SK-N-SH (cell line): Measurements from ENCODE around the gene FOXP1. TPM values are rescaled to one million over a fixed set of nuclear protein-coding genes. Genes with fewer than 3 reads are reported as not detected.

Source experiments
- CTCF ChIA-PET: fragments of 300-600, 350-600 bp; formaldehyde crosslinking; extraction: SDS; loops from one replicate; lab custom pipeline; 2021; lab: Yijun Ruan, JAX
- POLR2A ChIA-PET: fragments of 350-600 bp; sonication (Branson Sonifier 250); formaldehyde crosslinking; extraction: SDS; loops from one replicate; lab custom pipeline; 2020; ENCODE audit warnings: antibody characterized with exemption, inconsistent platforms; lab: Yijun Ruan, JAX
- DNase-seq: peaks from one replicate; pipeline ENCODE4 v3.0.0; 2012
- H2AFZ ChIP-seq: fragments of 200-600 bp; sonication (generic); 2 replicates; pipeline ENCODE4 v1.8.1; 2016; ENCODE audit warnings: antibody characterized with exemption, mild to moderate bottlenecking, low read depth
- H3F3A ChIP-seq: fragments of 200-600 bp; sonication (generic); replicated peaks from 2 replicates; pipeline ENCODE3; 2016; ENCODE audit warnings: antibody characterized with exemption, mild to moderate bottlenecking; ENCODE audit not compliant: insufficient read depth
- H3K27ac ChIP-seq, 2 experiments: fragments of 200-500 bp in 1 of 2; fragments of 200-600 bp in 1 of 2; sonication (Bioruptor generic) in 1 of 2; sonication (generic), shearing (Covaris generic) in 1 of 2; 2 replicates each; pipeline versions ENCODE4 v1.5.1 to v1.6.1; 2014 to 2016; ENCODE audit warnings: low read depth in 2 of 2, inconsistent platforms in 1 of 2, low read length in 1 of 2, mild to moderate bottlenecking in 1 of 2, mixed read lengths in 1 of 2
- H3K27me3 ChIP-seq: fragments of 200-600 bp; sonication (generic), shearing (Covaris generic); 2 replicates; pipeline ENCODE4 v1.6.1; 2016; ENCODE audit warnings: mixed run types; ENCODE audit not compliant: insufficient read depth
- H3K36me3 ChIP-seq, 2 experiments: fragments of 200-500 bp in 1 of 2; fragments of 200-600 bp in 1 of 2; sonication (Bioruptor generic) in 1 of 2; sonication (generic) in 1 of 2; replicated peaks in 1 of 2; 2 replicates each; pipeline versions ENCODE3 to v1.5.1; 2014 to 2016; ENCODE audit warnings: low read length in 1 of 2, mild to moderate bottlenecking in 1 of 2; ENCODE audit not compliant: insufficient read depth in 2 of 2, control insufficient read depth in 1 of 2
- H3K4me1 ChIP-seq, 2 experiments: fragments of 200-500 bp in 1 of 2; fragments of 200-600 bp in 1 of 2; sonication (Bioruptor generic) in 1 of 2; sonication (generic), shearing (Covaris generic) in 1 of 2; 2 replicates each; pipeline versions ENCODE4 v1.5.1 to v1.6.1; 2014 to 2016; ENCODE audit warnings: low read depth in 1 of 2, low read length in 1 of 2, mixed run types in 1 of 2; ENCODE audit not compliant: insufficient read depth in 2 of 2, control insufficient read depth in 1 of 2
- H3K4me2 ChIP-seq: fragments of 200-600 bp; sonication (generic), shearing (Covaris generic); 2 replicates; pipeline ENCODE4 v1.6.1; 2017; ENCODE audit warnings: mixed run types
- H3K4me3 ChIP-seq, 2 experiments: fragments of 200-500 bp in 1 of 2; fragments of 200-600 bp in 1 of 2; sonication (Bioruptor generic) in 1 of 2; sonication (generic), shearing (Covaris generic) in 1 of 2; 2 replicates each; pipeline versions ENCODE4 v1.5.1 to v1.8.1; 2014 to 2016; ENCODE audit warnings: low read depth in 2 of 2, inconsistent platforms in 1 of 2, low read length in 1 of 2, mild to moderate bottlenecking in 1 of 2, mixed read lengths in 1 of 2, moderate library complexity in 1 of 2
- H3K79me2 ChIP-seq: fragments of 200-600 bp; sonication (generic); 2 replicates; pipeline ENCODE4 v1.8.1; 2017; ENCODE audit warnings: mild to moderate bottlenecking; ENCODE audit not compliant: insufficient read depth
- H3K9ac ChIP-seq: fragments of 200-600 bp; sonication (generic); 2 replicates; pipeline ENCODE4 v1.6.1; 2017; ENCODE audit warnings: mixed run types
- H3K9me2 ChIP-seq: fragments of 200-600 bp; sonication (generic); 2 replicates; pipeline ENCODE4 v1.6.1; 2017; ENCODE audit warnings: mixed run types
- H3K9me3 ChIP-seq: fragments of 200-600 bp; sonication (generic); 2 replicates; pipeline ENCODE4 v1.6.1; 2017; ENCODE audit warnings: mixed run types, mild to moderate bottlenecking, moderate library complexity
- H4K20me1 ChIP-seq: fragments of 200-600 bp; sonication (generic); 2 replicates; pipeline ENCODE4 v1.6.1; 2017; ENCODE audit warnings: mild to moderate bottlenecking, mixed run types; ENCODE audit not compliant: insufficient read depth
- ELF1 ChIP-seq: IDR thresholded peaks from 2 replicates; pipeline ENCODE4 v1.4.0; 2012
- EP300 ChIP-seq, 2 experiments: IDR thresholded peaks; 2 replicates each; pipeline versions ENCODE4 v1.4.0 to v1.6.1; 2012; ENCODE audit warnings: borderline replicate concordance in 1 of 2, low read depth in 1 of 2, low read length in 1 of 2
- EZH2phosphoT487 ChIP-seq: fragments of 200-600 bp; sonication (generic); IDR thresholded peaks from 2 replicates; pipeline ENCODE4 v1.6.1; 2017; ENCODE audit warnings: low read depth, mixed run types, mild to moderate bottlenecking, antibody characterized with exemption, moderate library complexity, borderline replicate concordance
- FOXJ3 ChIP-seq: sonication (generic); formaldehyde crosslinking; IDR thresholded peaks from 2 replicates; pipeline ENCODE4 v1.5.1; 2020; ENCODE audit warnings: mild to moderate bottlenecking, missing genetic modification reagents
- MXI1 ChIP-seq: IDR thresholded peaks from 2 replicates; pipeline ENCODE4 v1.6.1; 2012; ENCODE audit warnings: mild to moderate bottlenecking, low read depth, low read length, improper control_type of control experiment
- NFIC ChIP-seq: IDR thresholded peaks from 2 replicates; pipeline ENCODE4 v1.4.0; 2012; ENCODE audit warnings: borderline replicate concordance
- NRF1 ChIP-seq: IDR thresholded peaks from 2 replicates; pipeline ENCODE4 v1.6.1; 2012; ENCODE audit warnings: low read depth, mild to moderate bottlenecking, low read length
- POLR2AphosphoS5 ChIP-seq: IDR thresholded peaks from 2 replicates; pipeline ENCODE4 v1.6.1; 2012; ENCODE audit warnings: low read depth, low read length
- RCOR1 ChIP-seq: fragments of 150-350 bp; IDR thresholded peaks from 2 replicates; pipeline ENCODE4 v1.6.1; 2017; ENCODE audit warnings: antibody characterized with exemption, low read length
- RXRA ChIP-seq: IDR thresholded peaks from 2 replicates; pipeline ENCODE4 v1.4.0; 2012; ENCODE audit warnings: low read depth, mild to moderate bottlenecking, borderline replicate concordance
- SIN3A ChIP-seq: IDR thresholded peaks from 2 replicates; pipeline ENCODE4 v1.6.1; 2012; ENCODE audit warnings: low read depth, mild to moderate bottlenecking, low read length, moderate library complexity, borderline replicate concordance
- TCF12 ChIP-seq: IDR thresholded peaks from 2 replicates; pipeline ENCODE4 v1.4.0; 2012
- TEAD4 ChIP-seq: IDR thresholded peaks from 2 replicates; pipeline ENCODE4 v1.4.0; 2012; ENCODE audit warnings: mild to moderate bottlenecking, borderline replicate concordance; ENCODE audit not compliant: insufficient read depth
- YY1 ChIP-seq: IDR thresholded peaks from 2 replicates; pipeline ENCODE4 v1.4.0; 2012; ENCODE audit warnings: low read depth, mild to moderate bottlenecking
- WGBS: methylation state at CpG from one replicate; pipeline ENCODE4 v1.1.6; 2017; ENCODE audit warnings: low lambda C conversion rate; 5-methylcytosine and 5-hydroxymethylcytosine counted together
- polyA plus RNA-seq, 3 experiments: library from polyadenylated mRNA; depleted of rRNA; stranded (reverse); fragments of >200 nt; gene quantifications; 2 replicates each; pipeline ENCODE4 v1.2.3, GENCODE V29; 2012
- TF ChIP-seq, protein P1 (sequence below): fragments of 150-350 bp; IDR thresholded peaks from 2 replicates; pipeline ENCODE4 v1.6.1; 2016; ENCODE audit warnings: mild to moderate bottlenecking, low read depth, low read length
- TF ChIP-seq, protein P2 (sequence below): IDR thresholded peaks from 2 replicates; pipeline ENCODE4 v1.4.0; 2012; ENCODE audit warnings: low read depth, borderline replicate concordance
- TF ChIP-seq, protein P3 (sequence below): IDR thresholded peaks from 2 replicates; pipeline ENCODE4 v1.6.1; 2012; ENCODE audit warnings: mild to moderate bottlenecking, low read depth, low read length, moderate library complexity

FOXP1 gene
- polyA plus RNA-seq, 1 of the 3 experiments (the other 2 are of a cell fraction): 8.8 TPM

DNA sequence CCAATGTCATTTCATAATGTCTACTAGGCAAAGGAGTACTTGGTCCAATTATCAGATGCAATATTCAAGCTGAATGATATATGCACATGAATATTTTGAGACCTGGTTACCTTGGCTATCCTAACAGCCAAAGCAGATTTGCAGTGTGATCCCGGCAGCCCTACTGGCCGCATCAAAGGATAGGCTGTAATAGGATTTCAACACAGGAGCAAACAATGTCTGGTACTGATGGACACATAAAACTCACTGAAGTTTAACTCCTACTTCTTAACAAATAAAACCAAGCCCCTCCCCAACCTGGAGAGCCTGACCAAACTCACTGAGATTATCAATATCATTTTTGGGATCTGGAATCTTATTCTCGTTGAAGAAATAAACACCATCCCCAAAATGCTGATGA is 130.2 kb downstream of the FOXP1 start:
- CTCF ChIA-PET: interaction anchor here (0.6 kb wide), 1 partner anchor 354 kb away, joined by 3 read pairs; no protein-coding TSS in a partner anchor
- Histone ChIP-seq H3K79me2 (peaks cover 99% of the 10 kb centered on the region), H3F3A (no peaks in the 10 kb centered on the region), H3K9me3 (no peaks in the 10 kb centered on the region), H3K4me3 (no peak overlapping the region), H3K4me2 (no peak overlapping the region), H3K36me3 (no peaks in the 10 kb centered on the region), H3K27me3 (no peaks in the 10 kb centered on the region), H3K9ac (no peak overlapping the region), H4K20me1 (no peaks in the 10 kb centered on the region; the same call in 1 of the 2 replicates), H3K4me1 (peaks cover 0 to 2% of the 10 kb centered on the region in 2 experiments; a peak in 3 of 4 replicates), H3K27ac (no peak overlapping the region), H3K9me2 (no peaks in the 10 kb centered on the region), H2AFZ (no peak overlapping the region)
- 89% methylated on average over 3 of the region's 3 CpGs for WGBS
- TF ChIP-seq TEAD4 (no peak), ELF1 (no peak), FOXJ3 (CRISPR knock-in tag) (no peak), RCOR1 (no peak), EP300 (IDR thresholded peaks at IDR 0.05; ENCODE audit: borderline replicate concordance in 1 of 2, low read depth in 1 of 2, low read length in 1 of 2) (no peak), TCF12 (no peak)
- POLR2A ChIA-PET: no interaction called here
- DNase-seq: no peak

DNA sequence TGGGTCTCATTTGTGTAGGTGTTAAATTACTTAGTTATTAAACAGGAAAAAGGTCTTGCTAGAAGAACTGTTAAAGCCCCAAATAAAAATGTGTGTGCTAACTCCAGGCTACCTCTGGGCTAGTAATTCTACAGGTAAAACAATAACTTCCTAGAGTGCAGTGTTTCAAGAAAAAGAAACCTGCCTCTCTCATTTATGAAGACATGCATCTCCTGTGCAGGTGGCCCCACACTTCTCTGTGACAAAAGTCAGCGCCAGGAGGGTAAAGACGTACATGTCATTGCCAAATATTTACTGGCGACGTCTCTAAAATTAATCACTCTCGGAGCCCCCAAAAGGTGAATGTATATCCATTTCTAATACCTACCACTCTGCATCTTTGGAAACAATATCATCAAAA is 131.7 kb downstream of the FOXP1 start:
- no peaks in the 10 kb centered on the region for H3F3A ChIP-seq
- H3K36me3 ChIP-seq: no peaks in the 10 kb centered on the region
- no peak overlapping the region for H3K9ac ChIP-seq
- WGBS: 95% methylated on average over 5 of the region's 5 CpGs
- H3K4me1 ChIP-seq: peaks cover 6 to 11% of the 10 kb centered on the region in 2 experiments; a peak in 3 of 4 replicates
- H3K27me3 ChIP-seq: no peaks in the 10 kb centered on the region
- no peak overlapping the region for H2AFZ ChIP-seq
- no peaks in the 10 kb centered on the region for H3K9me2 ChIP-seq
- no peaks in the 10 kb centered on the region for H3K9me3 ChIP-seq
- no peak for DNase-seq
- H4K20me1 ChIP-seq: no peaks in the 10 kb centered on the region; the same call in 1 of the 2 replicates
- ChIA-PET POLR2A (no interaction called here), CTCF (no interaction called here)
- H3K4me3 ChIP-seq: no peak overlapping the region
- TF ChIP-seq RXRA: no peak
- TF ChIP-seq TEAD4: no peak
- TF ChIP-seq, protein P1, sequence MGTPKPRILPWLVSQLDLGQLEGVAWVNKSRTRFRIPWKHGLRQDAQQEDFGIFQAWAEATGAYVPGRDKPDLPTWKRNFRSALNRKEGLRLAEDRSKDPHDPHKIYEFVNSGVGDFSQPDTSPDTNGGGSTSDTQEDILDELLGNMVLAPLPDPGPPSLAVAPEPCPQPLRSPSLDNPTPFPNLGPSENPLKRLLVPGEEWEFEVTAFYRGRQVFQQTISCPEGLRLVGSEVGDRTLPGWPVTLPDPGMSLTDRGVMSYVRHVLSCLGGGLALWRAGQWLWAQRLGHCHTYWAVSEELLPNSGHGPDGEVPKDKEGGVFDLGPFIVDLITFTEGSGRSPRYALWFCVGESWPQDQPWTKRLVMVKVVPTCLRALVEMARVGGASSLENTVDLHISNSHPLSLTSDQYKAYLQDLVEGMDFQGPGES: no peak
- no peak for TF ChIP-seq EZH2phosphoT487
- no peak for TF ChIP-seq MXI1
- TF ChIP-seq SIN3A: no peak
- no peak for TF ChIP-seq RCOR1
- TF ChIP-seq, all 33 proteins: peak for 0
- Histone ChIP-seq H3K4me2 (no peak overlapping the region), H3K79me2 (peaks cover 99% of the 10 kb centered on the region), H3K27ac (no peak overlapping the region)

DNA sequence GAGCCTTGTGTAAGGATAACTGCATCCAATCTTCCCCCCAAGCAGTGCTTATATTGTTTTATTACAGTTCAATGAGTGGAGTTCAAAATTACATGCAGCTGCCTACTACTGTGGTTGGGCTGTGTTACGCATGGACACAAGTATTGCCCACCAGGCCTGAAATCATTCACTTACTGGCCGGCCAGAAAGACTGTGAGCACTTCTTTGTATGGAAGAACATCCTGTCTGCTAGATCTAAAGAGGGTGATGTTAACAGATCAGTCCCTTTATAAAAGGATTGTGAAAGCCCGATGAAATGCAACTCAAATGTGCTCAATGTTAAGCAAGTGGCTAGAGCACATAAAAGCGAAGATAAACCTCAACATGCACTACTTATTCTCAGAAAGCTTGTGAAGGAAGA is 132.5 kb downstream of the FOXP1 start:
- ChIA-PET CTCF (interaction anchor here (0.7 kb wide), 1 partner anchor 11 kb away, joined by 3 read pairs; no protein-coding TSS in a partner anchor), POLR2A (no interaction called here)
- WGBS: 84% methylated on average over 4 of the region's 4 CpGs
- no peaks in the 10 kb centered on the region for H3F3A ChIP-seq
- peaks cover 11% of the 10 kb centered on the region in 2 experiments; a peak in 3 of 4 replicates for H3K4me1 ChIP-seq
- no peaks in the 10 kb centered on the region for H3K9me3 ChIP-seq
- H3K9me2 ChIP-seq: no peaks in the 10 kb centered on the region
- no peak overlapping the region for H3K4me3 ChIP-seq
- no peak overlapping the region for H3K9ac ChIP-seq
- H2AFZ ChIP-seq: no peak overlapping the region
- H4K20me1 ChIP-seq: no peaks in the 10 kb centered on the region; the same call in 1 of the 2 replicates
- no peak overlapping the region for H3K4me2 ChIP-seq
- no peaks in the 10 kb centered on the region for H3K36me3 ChIP-seq
- DNase-seq: no peak
- H3K27me3 ChIP-seq: no peaks in the 10 kb centered on the region
- peaks cover 99% of the 10 kb centered on the region for H3K79me2 ChIP-seq
- H3K27ac ChIP-seq: peak overlapping the region in 1 of 2 experiments; percentile 11; a peak in 2 of 4 replicates
- TF ChIP-seq NRF1 (no peak), POLR2AphosphoS5 (no peak), NFIC (no peak), YY1 (no peak), EZH2phosphoT487 (no peak), TCF12 (no peak)
- TF ChIP-seq, protein P2, sequence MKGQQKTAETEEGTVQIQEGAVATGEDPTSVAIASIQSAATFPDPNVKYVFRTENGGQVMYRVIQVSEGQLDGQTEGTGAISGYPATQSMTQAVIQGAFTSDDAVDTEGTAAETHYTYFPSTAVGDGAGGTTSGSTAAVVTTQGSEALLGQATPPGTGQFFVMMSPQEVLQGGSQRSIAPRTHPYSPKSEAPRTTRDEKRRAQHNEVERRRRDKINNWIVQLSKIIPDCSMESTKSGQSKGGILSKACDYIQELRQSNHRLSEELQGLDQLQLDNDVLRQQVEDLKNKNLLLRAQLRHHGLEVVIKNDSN: no peak
- TF ChIP-seq, protein P3, sequence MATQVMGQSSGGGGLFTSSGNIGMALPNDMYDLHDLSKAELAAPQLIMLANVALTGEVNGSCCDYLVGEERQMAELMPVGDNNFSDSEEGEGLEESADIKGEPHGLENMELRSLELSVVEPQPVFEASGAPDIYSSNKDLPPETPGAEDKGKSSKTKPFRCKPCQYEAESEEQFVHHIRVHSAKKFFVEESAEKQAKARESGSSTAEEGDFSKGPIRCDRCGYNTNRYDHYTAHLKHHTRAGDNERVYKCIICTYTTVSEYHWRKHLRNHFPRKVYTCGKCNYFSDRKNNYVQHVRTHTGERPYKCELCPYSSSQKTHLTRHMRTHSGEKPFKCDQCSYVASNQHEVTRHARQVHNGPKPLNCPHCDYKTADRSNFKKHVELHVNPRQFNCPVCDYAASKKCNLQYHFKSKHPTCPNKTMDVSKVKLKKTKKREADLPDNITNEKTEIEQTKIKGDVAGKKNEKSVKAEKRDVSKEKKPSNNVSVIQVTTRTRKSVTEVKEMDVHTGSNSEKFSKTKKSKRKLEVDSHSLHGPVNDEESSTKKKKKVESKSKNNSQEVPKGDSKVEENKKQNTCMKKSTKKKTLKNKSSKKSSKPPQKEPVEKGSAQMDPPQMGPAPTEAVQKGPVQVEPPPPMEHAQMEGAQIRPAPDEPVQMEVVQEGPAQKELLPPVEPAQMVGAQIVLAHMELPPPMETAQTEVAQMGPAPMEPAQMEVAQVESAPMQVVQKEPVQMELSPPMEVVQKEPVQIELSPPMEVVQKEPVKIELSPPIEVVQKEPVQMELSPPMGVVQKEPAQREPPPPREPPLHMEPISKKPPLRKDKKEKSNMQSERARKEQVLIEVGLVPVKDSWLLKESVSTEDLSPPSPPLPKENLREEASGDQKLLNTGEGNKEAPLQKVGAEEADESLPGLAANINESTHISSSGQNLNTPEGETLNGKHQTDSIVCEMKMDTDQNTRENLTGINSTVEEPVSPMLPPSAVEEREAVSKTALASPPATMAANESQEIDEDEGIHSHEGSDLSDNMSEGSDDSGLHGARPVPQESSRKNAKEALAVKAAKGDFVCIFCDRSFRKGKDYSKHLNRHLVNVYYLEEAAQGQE: no peak
